Measurements from ENCODE around the gene VPS41.

DNA sequence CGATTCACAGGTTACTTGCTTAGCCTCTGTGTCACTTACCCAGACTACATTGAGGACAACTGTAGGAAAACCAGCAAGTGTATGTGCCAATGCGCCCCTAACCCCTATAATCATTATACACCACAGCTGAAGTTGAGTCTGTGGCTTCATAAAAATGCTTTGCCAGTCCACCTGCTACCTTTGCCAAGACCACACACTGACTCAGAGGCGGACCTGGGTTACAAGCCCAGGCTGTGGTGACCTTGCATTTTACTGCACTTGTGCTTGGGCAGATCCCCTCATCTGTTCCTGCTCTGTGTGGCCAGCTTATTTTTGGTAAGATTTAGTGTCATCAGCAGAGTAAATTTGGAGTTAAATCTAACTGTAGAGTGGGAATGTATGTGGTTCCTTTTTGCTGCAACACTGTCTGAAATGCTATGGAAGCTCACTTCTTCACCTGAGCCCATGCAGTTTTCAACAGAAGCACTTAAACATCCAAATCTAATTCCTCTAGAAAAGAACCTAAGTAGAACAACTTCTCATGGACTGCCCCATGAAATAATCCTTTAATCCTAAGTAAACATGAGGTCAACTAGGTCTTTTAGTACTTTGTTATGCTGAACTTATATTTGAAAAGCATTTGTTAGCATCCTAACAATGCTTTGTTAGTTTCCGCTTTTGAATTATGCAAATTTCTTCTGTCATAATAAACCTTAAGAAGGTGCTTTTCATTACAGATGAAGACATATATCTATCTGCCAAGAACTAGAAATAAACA lies 181.6 kb downstream of the VPS41 start:
- TF ChIP-seq, protein P1, sequence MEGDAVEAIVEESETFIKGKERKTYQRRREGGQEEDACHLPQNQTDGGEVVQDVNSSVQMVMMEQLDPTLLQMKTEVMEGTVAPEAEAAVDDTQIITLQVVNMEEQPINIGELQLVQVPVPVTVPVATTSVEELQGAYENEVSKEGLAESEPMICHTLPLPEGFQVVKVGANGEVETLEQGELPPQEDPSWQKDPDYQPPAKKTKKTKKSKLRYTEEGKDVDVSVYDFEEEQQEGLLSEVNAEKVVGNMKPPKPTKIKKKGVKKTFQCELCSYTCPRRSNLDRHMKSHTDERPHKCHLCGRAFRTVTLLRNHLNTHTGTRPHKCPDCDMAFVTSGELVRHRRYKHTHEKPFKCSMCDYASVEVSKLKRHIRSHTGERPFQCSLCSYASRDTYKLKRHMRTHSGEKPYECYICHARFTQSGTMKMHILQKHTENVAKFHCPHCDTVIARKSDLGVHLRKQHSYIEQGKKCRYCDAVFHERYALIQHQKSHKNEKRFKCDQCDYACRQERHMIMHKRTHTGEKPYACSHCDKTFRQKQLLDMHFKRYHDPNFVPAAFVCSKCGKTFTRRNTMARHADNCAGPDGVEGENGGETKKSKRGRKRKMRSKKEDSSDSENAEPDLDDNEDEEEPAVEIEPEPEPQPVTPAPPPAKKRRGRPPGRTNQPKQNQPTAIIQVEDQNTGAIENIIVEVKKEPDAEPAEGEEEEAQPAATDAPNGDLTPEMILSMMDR (IDR thresholded peaks at IDR 0.05), result no peak
- TF ChIP-seq POLR2A (IDR thresholded peaks at IDR 0.05), result no peak
